HFFc6 (cell line): Measurements from ENCODE around the gene NUDT19. TPM values are rescaled to one million over a fixed set of nuclear protein-coding genes. Genes with fewer than 3 reads are reported as not detected.

Experiments
- DNase-seq: peaks from one replicate; pipeline ENCODE4 v3.0.0-alpha.2; 2018
- H3K27ac Mint-ChIP-seq: 2 replicates; pipeline ENCODE4 v1.8.0; 2020; ENCODE audit warnings: mild to moderate bottlenecking, mixed read lengths
- H3K27me3 Mint-ChIP-seq: 2 replicates; pipeline ENCODE4 v1.8.0; 2021; ENCODE audit warnings: mild to moderate bottlenecking, moderate library complexity, mixed read lengths; ENCODE audit not compliant: insufficient read depth
- H3K36me3 Mint-ChIP-seq: 2 replicates; pipeline ENCODE4 v1.8.0; 2021; ENCODE audit warnings: low read depth, mixed read lengths
- H3K4me1 Mint-ChIP-seq: 2 replicates; pipeline ENCODE4 v1.8.0; 2020; ENCODE audit warnings: low read depth, mixed read lengths
- H3K4me3 Mint-ChIP-seq: 2 replicates; pipeline ENCODE4 v1.8.0; 2020; ENCODE audit warnings: mild to moderate bottlenecking, moderate library complexity, mixed read lengths
- H3K9me3 Mint-ChIP-seq: 2 replicates; pipeline ENCODE4 v1.8.0; 2020; ENCODE audit warnings: mild to moderate bottlenecking, mixed read lengths
- total RNA-seq, 6 experiments: library from RNA; stranded (reverse); fragmentation: NEBNext Ultra II Directional; extraction: Animal tissue kit (Norgen Biotek cat#: 25700); gene quantifications; 2 replicates in 1 of 6; 3 replicates in 5 of 6; pipeline ENCODE4 v1.2.3, GENCODE V29; 2021
- TF ChIP-seq, protein P1 (sequence below): fragments of 200-600 bp; sonication (generic); IDR thresholded peaks from 2 replicates; pipeline ENCODE4 v1.5.0; 2021; ENCODE audit warnings: antibody characterized with exemption, mild to moderate bottlenecking

Gene NUDT19
- total RNA-seq, 6 experiments from 2014 or later = 12.8 to 15.1 (median 14.3) TPM

DNA sequence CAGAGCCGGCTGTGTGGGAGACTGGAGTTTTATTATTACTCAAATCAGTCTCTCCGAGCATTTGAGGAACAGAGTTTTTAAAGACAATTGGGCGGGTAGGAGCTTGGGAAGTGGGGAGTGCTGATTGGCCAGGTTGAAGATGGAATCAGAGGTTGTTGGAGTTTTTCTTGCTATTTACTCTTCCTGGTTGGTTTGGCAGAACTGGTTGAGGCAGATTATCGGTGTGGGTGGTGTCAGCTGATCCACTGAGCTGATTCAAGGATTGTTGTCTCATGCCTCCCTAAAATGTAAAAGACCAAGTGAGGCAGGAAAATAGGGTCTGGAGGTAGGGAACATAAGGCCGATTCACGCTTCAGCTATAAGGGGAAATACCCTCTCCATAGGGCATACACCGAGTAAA is 26.7 kb downstream of the NUDT19 start:
- Mint-ChIP-seq H3K27ac (no peak overlapping the region), H3K36me3 (peaks cover 22% of the 10 kb centered on the region; the same call in 1 of the 2 replicates), H3K27me3 (no peaks in the 10 kb centered on the region; the same call in 1 of the 2 replicates), H3K4me1 (no peaks in the 10 kb centered on the region), H3K4me3 (no peak overlapping the region), H3K9me3 (no peaks in the 10 kb centered on the region; the same call in 1 of the 2 replicates)
- no peak for DNase-seq
- TF ChIP-seq, protein P1, sequence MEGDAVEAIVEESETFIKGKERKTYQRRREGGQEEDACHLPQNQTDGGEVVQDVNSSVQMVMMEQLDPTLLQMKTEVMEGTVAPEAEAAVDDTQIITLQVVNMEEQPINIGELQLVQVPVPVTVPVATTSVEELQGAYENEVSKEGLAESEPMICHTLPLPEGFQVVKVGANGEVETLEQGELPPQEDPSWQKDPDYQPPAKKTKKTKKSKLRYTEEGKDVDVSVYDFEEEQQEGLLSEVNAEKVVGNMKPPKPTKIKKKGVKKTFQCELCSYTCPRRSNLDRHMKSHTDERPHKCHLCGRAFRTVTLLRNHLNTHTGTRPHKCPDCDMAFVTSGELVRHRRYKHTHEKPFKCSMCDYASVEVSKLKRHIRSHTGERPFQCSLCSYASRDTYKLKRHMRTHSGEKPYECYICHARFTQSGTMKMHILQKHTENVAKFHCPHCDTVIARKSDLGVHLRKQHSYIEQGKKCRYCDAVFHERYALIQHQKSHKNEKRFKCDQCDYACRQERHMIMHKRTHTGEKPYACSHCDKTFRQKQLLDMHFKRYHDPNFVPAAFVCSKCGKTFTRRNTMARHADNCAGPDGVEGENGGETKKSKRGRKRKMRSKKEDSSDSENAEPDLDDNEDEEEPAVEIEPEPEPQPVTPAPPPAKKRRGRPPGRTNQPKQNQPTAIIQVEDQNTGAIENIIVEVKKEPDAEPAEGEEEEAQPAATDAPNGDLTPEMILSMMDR = no peak

DNA sequence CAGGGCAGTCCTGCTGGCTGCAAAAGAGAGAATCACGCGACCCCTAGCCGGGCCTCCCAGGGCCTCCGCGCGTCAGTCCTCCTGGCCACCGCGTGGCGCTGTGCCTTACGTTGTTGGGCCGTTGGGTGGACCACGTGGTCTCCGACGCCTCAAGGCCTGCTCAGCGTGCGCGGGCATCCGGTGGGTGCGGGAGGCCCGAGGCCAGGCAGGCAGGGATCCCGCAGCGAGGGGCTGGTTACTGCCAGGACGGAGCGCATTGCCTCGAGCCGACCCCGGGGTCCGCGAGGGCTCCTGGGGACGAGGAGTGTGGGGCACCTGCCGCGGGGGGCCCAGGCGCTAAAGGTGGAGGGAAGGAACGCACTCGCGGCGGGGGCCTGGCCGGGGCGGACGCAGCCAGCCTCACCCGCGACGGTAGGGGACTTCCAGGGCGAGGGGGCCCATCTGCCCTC is 28.0 kb downstream of the NUDT19 start, which contains the start of gene TDRD12:
TSS of gene TDRD12 (plus strand) at position 157 of the 449 bp plus-strand sequence. CDS start 306 bp downstream, outside the sequence.
- H3K9me3 Mint-ChIP-seq = no peaks in the 10 kb centered on the region; the same call in 1 of the 2 replicates
- H3K27me3 Mint-ChIP-seq = peaks cover 3% of the 10 kb centered on the region
- no peaks in the 10 kb centered on the region for H3K4me1 Mint-ChIP-seq
- TF ChIP-seq, protein P1 = peak; percentile 32; the same call in 1 of the 2 replicates
- H3K27ac Mint-ChIP-seq = no peak within 1 kb of the TSS
- H3K4me3 Mint-ChIP-seq = no peak within 1 kb of the TSS
- no peak for DNase-seq
- H3K36me3 Mint-ChIP-seq = peaks cover 17% of the 10 kb centered on the region; the same call in 1 of the 2 replicates

DNA sequence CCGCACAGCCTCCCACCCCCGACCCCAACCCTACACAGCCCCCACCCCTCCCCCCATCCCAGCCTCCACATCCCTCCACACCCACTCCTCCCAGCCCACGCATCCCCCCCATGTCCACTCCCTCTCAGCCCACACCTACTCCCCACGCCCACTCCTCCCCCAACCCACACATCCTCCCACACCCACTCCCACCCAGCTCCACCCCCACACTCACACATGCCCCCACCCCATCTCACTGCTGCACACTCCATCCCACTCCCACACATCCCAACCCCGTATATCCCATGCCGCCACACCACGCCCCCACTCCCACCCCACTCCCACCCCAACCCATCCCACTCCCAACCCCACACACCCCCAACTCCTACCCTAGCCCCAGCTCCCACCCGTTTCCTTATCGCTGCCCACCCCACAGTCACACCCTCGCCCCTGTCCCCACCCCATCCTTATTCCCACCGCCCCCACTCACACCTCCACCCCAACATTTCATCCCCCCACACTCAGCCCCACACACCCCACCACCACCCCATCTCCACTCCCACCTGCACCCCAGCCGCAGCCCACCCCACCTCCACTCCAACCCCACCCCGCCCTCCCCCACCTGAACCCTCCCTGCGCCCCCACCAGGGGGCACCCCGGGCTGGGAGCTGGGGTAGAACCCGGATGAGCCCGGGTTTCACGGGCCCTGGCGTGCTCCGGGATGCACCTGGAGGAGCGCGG is 28.8 kb downstream of the NUDT19 start:
- peaks cover 3% of the 10 kb centered on the region for H3K27me3 Mint-ChIP-seq
- no peak overlapping the region for H3K27ac Mint-ChIP-seq
- DNase-seq = no peak
- H3K9me3 Mint-ChIP-seq = no peaks in the 10 kb centered on the region; the same call in 1 of the 2 replicates
- H3K4me3 Mint-ChIP-seq = no peak overlapping the region
- peaks cover 11% of the 10 kb centered on the region; the same call in 1 of the 2 replicates for H3K36me3 Mint-ChIP-seq
- TF ChIP-seq, protein P1 = no peak
- H3K4me1 Mint-ChIP-seq = no peaks in the 10 kb centered on the region

DNA sequence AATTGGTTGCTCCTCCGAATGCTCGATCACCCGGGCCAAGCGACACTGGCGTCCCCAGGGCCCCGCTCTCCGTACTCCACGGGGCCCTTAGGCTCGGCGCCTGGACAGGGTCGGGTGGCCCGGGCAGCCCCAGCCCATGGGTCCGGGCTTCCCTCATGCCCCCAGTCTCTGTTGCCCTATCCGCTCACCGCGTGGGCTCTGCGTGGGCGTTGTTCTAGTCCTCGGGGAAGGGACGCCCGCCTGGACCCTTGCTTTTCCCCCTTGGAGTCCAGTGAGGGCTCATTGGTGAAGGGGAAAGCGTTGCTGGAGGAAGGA is 29.3 kb downstream of the NUDT19 start:
- Mint-ChIP-seq H3K27me3 (peaks cover 3% of the 10 kb centered on the region), H3K27ac (no peak overlapping the region), H3K4me1 (no peaks in the 10 kb centered on the region), H3K4me3 (no peak overlapping the region), H3K36me3 (peaks cover 11% of the 10 kb centered on the region; the same call in 1 of the 2 replicates), H3K9me3 (no peaks in the 10 kb centered on the region; the same call in 1 of the 2 replicates)
- TF ChIP-seq, protein P1 = no peak
- no peak for DNase-seq

DNA sequence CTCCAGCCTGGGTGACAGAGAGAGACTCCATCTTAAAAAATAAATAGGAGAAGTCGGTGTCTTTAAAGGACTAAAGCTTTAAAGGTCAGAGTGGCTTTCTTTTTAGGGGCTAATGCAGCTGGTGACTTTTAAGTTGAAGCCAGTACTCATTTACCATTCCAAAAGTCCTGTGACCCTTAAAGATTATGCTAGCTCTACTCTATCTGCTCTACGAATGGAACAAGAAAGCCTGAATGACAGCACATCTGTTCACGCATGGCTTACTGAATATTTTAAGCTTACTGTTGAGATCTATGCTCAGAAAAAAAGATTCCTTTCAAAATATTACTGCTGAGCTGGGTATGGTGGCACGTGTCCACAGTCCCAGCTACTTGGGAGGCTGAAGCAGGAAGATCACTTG is 44.3 kb downstream of the NUDT19 start:
- H3K9me3 Mint-ChIP-seq = no peaks in the 10 kb centered on the region
- TF ChIP-seq, protein P1 = no peak
- DNase-seq = no peak
- no peaks in the 10 kb centered on the region for H3K36me3 Mint-ChIP-seq
- no peak overlapping the region for H3K4me3 Mint-ChIP-seq
- H3K4me1 Mint-ChIP-seq = no peaks in the 10 kb centered on the region
- no peak overlapping the region for H3K27ac Mint-ChIP-seq
- H3K27me3 Mint-ChIP-seq = peaks cover 11% of the 10 kb centered on the region
